Body of pancreas (tissue), 4 donors: Measurements from ENCODE around the gene USH2A. TPM values are rescaled to one million over a fixed set of nuclear protein-coding genes. Genes with fewer than 3 reads are reported as not detected.

Experiments used
- ATAC-seq: fragments of 150-250 bp; one replicate; pipeline ENCODE4 v1.9.1; 2016
- DNase-seq, 4 donors: peaks; one replicate each; pipeline ENCODE4 v3.0.0-alpha.2; 2019
- H3K27ac ChIP-seq, 4 donors: fragments of 200-600 bp; sonication (generic); 1 replicate in 3 of 4; 2 replicates in 1 of 4; pipeline versions ENCODE4 v1.5.1 to v1.6.1; 2016 to 2019; ENCODE audit warnings: mild to moderate bottlenecking in 1 of 4, mixed read lengths in 1 of 4, moderate library complexity in 1 of 4
- H3K27me3 ChIP-seq, 2 donors: fragments of 200-600 bp; sonication (generic); one replicate each; pipeline ENCODE4 v1.6.0; 2016; ENCODE audit warnings: mild to moderate bottlenecking in 1 of 2
- H3K36me3 ChIP-seq, 2 donors: fragments of 200-600 bp; sonication (generic); replicated peaks in 1 of 2; 2 replicates each; pipeline ENCODE4 v1.5.1; 2016; ENCODE audit warnings: low read depth in 2 of 2; ENCODE audit not compliant: insufficient read depth in 1 of 2
- H3K4me1 ChIP-seq: fragments of 200-600 bp; sonication (generic); one replicate; pipeline ENCODE4 v1.6.0; 2016
- H3K4me3 ChIP-seq, 2 donors: fragments of 200-600 bp; sonication (generic); 1 replicate in 1 of 2; 2 replicates in 1 of 2; pipeline ENCODE4 v1.5.1; 2016 to 2019
- H3K9me3 ChIP-seq, 3 donors: fragments of 200-600 bp; sonication (generic); 1 replicate in 2 of 3; 2 replicates in 1 of 3; pipeline ENCODE4 v1.5.1; 2016
- POLR2A ChIP-seq, 3 donors: fragments of 450-650 bp; IDR thresholded peaks; one replicate each; pipeline ENCODE4 v1.6.1; 2016; ENCODE audit warnings: antibody characterized with exemption in 3 of 3, mild to moderate bottlenecking in 2 of 3
- WGBS, 2 donors: methylation state at CpG; one replicate each; pipeline ENCODE4 v1.1.5; 2017; 5-methylcytosine and 5-hydroxymethylcytosine counted together
- intact Hi-C: fragments of 100-400 bp; cut with DNase I; formaldehyde crosslinking; loops from one replicate; pipeline ENCODE4 v1.15.1; 2023
- total RNA-seq, 2 donors: library from RNA; depleted of rRNA; stranded (reverse); fragments of >200 nt; gene quantifications; one replicate each; pipeline ENCODE4 v1.1.0, GENCODE V29; 2016
- TF ChIP-seq, protein P1 (sequence below), 7 experiments: fragments of 450-650 bp in 4 of 7; fragments of 200-600 bp in 3 of 7; sonication (generic) in 3 of 7; IDR thresholded peaks; one replicate each; pipeline ENCODE4 v1.5.1; 2016 to 2019; ENCODE audit warnings: antibody characterized with exemption in 7 of 7

USH2A gene
- total RNA-seq, 2 donors from 2014 or later: 0.26 to 0.33 TPM

DNA sequence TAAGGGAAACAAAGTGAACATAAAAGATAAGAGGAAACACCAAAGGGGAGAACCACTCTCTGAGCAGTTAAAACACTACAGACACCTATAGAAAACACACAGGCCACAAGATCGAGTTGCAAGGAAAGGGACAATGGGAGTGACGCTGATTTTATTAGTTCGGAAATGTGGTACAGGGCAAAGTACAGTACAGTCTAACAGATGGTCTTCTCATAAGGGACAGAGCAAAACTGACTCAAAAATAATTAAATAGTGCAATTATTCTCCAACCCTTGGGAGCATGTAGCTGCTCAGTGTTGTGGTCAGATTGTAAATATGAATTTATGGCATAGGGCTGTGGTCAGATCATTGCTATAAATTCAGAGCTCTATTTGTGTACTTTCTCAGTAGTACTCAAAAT lies 352.0 kb downstream of the USH2A start:
- no peak for ATAC-seq
- Histone ChIP-seq H3K4me3 (no peak overlapping the region), H3K4me1 (no peaks in the 10 kb centered on the region), H3K27ac (no peak overlapping the region), H3K9me3 (no peaks in the 10 kb centered on the region), H3K36me3 (no peaks in the 10 kb centered on the region), H3K27me3 (no peaks in the 10 kb centered on the region)
- WGBS, 2 donors: 33 to 45% methylated on average over 3 of the region's 3 CpGs
- TF ChIP-seq, protein P1, sequence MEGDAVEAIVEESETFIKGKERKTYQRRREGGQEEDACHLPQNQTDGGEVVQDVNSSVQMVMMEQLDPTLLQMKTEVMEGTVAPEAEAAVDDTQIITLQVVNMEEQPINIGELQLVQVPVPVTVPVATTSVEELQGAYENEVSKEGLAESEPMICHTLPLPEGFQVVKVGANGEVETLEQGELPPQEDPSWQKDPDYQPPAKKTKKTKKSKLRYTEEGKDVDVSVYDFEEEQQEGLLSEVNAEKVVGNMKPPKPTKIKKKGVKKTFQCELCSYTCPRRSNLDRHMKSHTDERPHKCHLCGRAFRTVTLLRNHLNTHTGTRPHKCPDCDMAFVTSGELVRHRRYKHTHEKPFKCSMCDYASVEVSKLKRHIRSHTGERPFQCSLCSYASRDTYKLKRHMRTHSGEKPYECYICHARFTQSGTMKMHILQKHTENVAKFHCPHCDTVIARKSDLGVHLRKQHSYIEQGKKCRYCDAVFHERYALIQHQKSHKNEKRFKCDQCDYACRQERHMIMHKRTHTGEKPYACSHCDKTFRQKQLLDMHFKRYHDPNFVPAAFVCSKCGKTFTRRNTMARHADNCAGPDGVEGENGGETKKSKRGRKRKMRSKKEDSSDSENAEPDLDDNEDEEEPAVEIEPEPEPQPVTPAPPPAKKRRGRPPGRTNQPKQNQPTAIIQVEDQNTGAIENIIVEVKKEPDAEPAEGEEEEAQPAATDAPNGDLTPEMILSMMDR (IDR thresholded peaks at IDR 0.05): no peak
- no peak for TF ChIP-seq POLR2A (IDR thresholded peaks at IDR 0.05)
- intact Hi-C loops: no loop called here
- DNase-seq: no peak

DNA sequence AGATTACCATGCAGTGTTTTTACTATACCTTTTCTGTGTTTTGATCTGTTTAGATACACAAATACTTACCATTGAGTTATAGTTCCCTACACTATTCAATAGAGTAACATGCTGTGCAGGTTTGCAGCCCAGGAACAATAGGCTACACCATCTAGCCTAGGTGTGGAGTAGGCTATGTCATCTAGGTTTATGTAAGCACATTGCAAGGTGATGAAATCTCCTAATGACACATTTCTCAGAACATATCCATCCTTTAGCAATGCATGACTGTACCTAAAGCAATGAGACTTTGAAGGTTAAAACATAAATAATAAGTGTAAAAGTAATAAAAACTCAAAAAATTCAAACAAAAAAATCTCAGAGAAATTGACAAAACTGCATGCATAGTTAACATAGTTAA lies 358.6 kb downstream of the USH2A start:
- DNase-seq (no peak), ATAC-seq (no peak)
- H3K4me3 ChIP-seq: no peak overlapping the region
- H3K36me3 ChIP-seq: no peaks in the 10 kb centered on the region
- no peak for TF ChIP-seq POLR2A (IDR thresholded peaks at IDR 0.05)
- TF ChIP-seq, protein P1 (IDR thresholded peaks at IDR 0.05): no peak
- no peaks in the 10 kb centered on the region for H3K27me3 ChIP-seq
- H3K27ac ChIP-seq: no peak overlapping the region
- no peaks in the 10 kb centered on the region for H3K9me3 ChIP-seq
- intact Hi-C loops: no loop called here
- no peaks in the 10 kb centered on the region for H3K4me1 ChIP-seq

DNA sequence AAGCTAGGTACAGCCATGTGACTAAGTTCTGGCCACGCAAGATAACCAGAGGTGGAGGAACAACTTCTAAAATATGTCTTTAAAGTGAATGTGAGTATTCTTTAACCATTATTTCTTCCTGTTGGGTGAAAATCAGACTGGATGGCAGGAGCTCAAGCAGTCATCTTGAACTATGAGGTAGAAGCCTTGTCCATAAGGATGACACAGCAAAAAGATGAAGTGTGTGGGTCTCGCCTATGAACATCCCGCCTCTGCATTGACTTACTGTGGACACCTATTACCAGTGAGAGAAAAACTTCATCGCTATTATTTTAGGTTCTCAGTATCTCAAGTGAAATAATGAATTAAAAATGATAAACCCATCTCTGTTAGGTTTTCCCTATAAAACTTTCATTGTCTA lies 365.3 kb downstream of the USH2A start:
- TF ChIP-seq POLR2A (IDR thresholded peaks at IDR 0.05): no peak
- TF ChIP-seq, protein P1 (IDR thresholded peaks at IDR 0.05): no peak
- Histone ChIP-seq H3K4me1 (peaks cover 6% of the 10 kb centered on the region), H3K27me3 (no peaks in the 10 kb centered on the region), H3K36me3 (no peaks in the 10 kb centered on the region), H3K27ac (no peak overlapping the region), H3K9me3 (no peaks in the 10 kb centered on the region), H3K4me3 (no peak overlapping the region)
- WGBS, 2 donors: 83 to 89% methylated on average over 4 of the region's 4 CpGs
- intact Hi-C loops: no loop called here
- no peak for ATAC-seq
- DNase-seq: no peak

DNA sequence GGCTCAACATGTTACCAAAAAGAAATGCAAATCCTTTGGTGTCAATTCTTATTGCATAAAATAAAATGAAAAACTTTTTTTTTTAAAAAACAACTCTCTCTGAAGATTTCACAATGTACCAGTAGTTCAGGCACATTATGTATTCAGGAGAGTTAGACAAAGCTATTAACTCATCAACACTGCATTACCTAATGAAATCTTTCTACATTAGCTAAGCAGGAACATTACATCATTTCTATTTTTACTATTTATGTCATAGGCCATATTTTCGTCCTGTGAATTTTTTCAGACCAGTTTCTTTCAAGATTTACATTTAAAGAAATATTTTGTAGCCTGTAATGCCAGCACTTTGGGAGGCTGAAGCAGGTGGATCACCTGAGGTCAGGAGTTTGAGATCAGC lies 366.2 kb downstream of the USH2A start:
- Histone ChIP-seq H3K36me3 (no peaks in the 10 kb centered on the region), H3K4me3 (no peak overlapping the region), H3K27me3 (no peaks in the 10 kb centered on the region), H3K9me3 (no peaks in the 10 kb centered on the region), H3K4me1 (peaks cover 6% of the 10 kb centered on the region), H3K27ac (no peak overlapping the region)
- no peak for DNase-seq
- TF ChIP-seq, protein P1 (IDR thresholded peaks at IDR 0.05): no peak
- no peak for TF ChIP-seq POLR2A (IDR thresholded peaks at IDR 0.05)
- ATAC-seq: no peak
- 22 to 27% methylated on average over 1 of the region's 1 CpG for WGBS, 2 donors
- intact Hi-C loops: no loop called here

DNA sequence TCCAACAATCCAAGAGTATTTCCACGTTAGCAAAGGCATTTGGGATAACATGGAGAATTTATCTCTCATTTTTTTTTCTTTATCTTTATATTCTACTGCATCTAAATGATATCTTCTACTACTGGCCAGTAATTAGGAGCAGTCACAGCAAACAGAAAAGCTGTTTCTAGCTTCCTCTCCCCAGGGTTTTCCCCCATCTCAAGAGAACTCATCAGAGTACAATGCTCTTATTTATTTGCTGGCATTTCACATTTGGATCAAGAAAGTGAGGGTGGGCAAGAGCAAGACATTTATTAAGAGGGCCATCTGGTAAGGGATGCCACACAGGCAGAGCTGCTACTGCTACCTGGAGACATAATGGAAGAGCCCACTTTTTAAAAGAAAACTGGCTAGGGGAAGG lies 368.2 kb downstream of the USH2A start:
- Histone ChIP-seq H3K27me3 (no peaks in the 10 kb centered on the region), H3K36me3 (no peaks in the 10 kb centered on the region), H3K9me3 (no peaks in the 10 kb centered on the region), H3K4me3 (no peak overlapping the region), H3K4me1 (peaks cover 6% of the 10 kb centered on the region), H3K27ac (no peak overlapping the region)
- DNase-seq (no peak), ATAC-seq (no peak)
- TF ChIP-seq, protein P1 (IDR thresholded peaks at IDR 0.05): no peak
- no peak for TF ChIP-seq POLR2A (IDR thresholded peaks at IDR 0.05)
- intact Hi-C loops: no loop called here
- WGBS, 2 donors: 24 to 44% methylated on average over 1 of the region's 1 CpG
